ENCODE measurements around the gene AFAP1L1.

AFAP1L1 gene

DNA sequence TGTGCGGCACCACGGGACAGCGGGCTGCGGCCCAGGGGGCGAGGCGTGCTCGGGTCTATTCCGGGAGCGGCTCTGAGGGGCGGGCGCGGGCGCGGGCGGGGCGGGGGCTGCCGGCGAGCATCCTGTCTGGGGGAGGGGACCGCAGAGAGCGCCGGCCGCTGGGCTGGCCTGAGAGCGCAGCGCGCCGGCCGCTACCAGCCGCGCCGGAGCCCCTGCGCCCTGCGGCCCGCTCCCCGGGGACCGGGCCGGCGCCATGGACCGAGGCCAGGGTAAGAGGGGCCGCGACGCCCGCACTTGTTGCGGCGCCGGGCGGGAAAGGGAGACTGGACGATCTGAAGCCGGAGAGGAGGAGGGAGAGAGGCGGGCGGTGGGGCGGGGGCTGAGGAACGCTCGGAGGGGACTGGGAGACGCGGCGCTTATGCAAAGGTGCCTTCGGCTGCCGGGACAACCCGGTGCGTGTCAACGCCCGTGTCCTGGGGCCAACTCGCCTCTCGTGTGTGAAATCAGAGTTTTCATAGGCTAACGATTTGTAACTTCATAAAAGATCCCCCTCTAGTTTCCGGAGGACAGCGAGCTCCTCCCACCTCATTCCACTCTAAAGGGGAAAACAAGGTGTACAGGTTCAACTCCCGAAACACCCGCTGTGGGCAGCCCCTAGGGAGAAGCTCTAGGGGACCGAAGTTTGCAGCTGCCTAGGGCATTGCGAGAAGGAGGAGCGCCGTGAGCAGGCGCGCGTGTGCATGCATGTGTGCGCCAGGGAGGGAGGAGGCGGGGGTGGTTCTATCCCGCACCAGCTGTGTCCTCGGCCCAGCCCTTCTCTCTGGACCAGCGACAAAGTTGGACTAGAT is at the start of gene AFAP1L1:
TSS of gene AFAP1L1 (plus strand) at position 144 of the 848 bp plus-strand sequence. CDS start at position 254, 110 bp downstream.
- DNase-seq (ENCODE audit: low read depth in 2 of 2) = no peak

DNA sequence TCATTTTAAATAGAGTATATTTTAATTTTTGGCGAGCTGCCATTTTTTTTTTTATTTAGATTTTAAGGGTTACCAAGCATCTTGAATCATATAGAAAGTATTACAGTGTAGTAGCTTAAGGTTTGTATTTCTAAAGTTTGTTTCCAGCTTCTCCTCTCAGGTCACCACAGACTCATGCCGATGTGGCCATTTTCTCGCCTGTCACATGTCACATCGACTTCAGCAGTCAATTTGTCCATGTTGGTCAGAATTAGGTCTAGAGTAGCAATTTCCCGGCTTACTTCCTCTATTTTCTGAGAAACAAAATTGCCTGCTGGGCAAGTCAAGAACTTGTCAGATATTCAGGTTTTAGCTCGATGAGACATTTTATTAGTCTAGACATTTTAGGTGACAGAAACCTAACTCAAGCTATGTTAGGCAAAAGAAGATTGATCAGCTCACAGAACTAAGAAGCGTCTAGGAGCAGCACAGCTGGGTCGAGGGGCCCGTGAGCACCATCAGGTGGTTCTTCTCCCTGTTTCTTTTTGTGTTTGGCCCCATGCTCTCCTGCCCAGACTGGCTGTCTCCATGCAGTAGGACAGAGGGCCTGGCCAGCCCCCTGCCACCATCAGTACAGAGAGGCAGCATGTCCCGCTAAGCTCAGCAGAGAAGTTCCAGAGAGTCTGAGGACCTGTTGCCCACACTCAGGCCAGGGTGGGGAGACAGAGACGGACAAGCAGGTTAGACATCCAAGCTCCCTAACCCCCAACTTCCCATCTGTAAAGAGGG is 48.4 kb upstream of the AFAP1L1 start:
- DNase-seq (ENCODE audit: low read depth in 2 of 2) = no peak

DNA sequence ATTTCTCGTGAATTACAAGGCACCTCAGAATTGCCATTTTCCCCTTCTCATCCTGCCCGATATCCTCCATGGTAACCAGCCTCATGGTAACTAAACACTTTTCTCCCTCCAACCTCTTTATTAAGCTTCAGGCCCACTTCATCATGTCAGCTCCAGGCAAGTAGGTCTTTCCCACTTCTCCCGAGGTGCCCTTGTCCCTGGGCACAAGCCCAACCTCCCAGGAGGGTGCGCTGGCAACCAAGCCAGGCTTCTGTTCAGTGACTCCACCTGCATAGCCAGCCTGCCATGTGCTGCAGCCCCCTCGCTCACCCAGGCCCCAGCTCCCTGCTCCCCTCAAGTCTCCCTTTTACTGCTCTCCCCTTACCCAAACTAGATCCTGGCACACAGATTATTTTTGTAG is 47.4 kb upstream of the AFAP1L1 start:
- DNase-seq (ENCODE audit: low read depth in 2 of 2) = no peak

DNA sequence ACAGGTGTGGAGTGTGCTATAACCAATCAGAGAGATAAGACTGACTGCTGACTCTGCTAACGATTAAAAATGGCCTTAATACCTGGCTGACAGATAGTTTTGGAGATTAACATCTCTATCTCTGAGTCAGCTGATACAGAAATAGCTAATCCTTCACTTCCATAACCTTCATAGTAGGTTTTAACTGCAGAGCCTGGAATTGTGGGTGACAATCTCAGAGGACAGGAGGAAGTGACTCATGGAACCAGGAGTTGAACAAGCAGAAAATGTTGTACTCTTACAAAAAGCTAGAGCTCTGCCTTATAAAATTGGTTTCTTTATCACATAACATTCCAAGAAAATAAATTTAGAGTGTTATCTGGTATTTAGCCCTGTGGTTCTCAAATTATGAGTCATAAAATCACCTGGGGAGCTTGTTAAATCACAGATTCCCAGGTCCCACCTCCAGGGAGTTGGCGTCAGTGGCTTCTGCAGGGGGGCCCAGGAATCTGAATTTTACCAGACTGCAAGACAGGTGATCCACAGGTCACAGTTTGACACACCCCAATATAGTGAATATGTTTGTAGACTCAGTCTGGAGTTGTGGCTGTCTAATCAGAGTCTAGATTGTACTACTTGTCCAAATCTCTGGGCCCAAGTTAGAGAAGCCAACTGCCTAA is 44.4 kb upstream of the AFAP1L1 start:
- DNase-seq (ENCODE audit: low read depth in 2 of 2) = no peak

DNA sequence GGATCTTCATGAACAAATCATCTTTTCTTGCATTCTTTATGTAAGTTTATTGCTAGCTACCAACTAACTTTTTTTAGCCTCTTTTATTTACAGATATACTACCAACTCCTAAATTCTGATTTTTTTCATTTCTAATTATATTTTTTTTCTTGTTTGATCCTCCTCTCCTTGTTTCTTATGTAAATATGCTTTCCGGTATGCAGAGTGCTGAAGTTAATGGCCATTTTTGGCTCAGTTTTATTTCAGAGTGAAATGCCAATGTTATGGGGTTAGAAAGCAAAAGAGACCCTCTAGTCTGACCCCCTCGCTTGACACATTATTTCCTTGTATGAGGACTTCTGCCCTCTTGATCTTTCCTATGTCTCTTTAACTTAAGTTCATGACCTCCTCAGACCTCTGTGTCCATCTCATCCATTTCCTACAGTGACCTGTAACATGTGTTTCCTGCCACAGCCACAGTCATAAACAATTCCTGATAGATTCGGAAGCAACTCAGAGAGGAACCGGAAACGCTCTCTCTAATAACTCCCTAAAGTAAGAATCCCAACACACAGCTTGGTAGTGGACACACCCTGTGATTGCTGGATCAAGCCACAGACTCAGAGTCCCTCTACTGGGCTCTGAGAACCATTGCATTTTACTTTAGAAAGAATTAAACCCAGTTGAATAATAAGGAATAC is 42.9 kb upstream of the AFAP1L1 start:
- DNase-seq (ENCODE audit: low read depth in 2 of 2) = no peak

DNA sequence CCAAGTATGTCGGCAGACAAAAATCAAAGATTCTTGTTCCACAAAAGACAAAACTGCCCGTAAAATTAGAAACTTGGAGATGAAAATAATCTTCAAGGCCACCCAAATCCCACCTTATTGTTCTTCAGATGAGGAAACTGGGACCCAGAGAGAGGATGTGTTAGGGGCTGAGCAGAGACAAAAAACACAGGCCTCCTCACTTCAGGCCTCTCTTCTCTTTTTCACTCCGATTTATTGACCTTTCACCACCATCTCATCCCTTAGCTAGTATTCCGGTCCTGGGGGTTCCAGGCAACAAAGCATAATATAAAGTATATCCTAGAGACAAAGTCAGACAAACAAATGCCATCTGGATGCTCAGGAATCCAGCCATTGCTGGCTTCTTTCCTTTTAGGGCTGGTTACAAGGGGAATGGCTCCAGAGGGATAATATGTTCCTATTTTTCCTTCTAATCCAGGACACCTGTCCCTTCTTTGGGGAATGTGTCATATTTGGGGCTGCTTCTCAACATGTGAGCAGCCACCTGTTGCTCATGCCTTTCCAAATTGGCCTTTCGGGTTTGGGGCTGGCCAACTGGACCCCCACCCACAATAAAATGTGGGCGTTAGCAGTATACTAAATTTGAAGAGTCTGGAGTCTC is 42.2 kb upstream of the AFAP1L1 start:
- DNase-seq (ENCODE audit: low read depth in 2 of 2) = no peak

DNA sequence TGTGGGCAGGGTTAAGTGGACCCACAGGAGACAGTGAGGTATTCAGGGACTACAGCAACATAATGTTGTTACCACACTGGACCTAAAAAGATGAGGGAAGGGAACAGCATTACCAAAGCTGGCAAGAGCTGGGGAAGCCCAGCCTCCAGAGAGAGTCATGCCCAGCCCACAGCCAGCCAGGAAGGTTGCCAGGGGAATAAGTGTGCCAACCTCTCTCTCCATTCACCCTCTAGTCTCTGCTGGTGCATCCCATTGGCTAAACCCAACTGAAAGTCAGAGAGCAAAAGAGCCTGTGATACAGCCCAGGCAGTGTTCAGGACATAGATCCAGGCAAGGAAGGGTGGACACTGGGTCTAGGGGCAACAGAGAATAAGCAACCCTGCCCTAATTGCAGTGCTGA is 35.8 kb upstream of the AFAP1L1 start:
- no peak for DNase-seq (ENCODE audit: low read depth in 2 of 2)

DNA sequence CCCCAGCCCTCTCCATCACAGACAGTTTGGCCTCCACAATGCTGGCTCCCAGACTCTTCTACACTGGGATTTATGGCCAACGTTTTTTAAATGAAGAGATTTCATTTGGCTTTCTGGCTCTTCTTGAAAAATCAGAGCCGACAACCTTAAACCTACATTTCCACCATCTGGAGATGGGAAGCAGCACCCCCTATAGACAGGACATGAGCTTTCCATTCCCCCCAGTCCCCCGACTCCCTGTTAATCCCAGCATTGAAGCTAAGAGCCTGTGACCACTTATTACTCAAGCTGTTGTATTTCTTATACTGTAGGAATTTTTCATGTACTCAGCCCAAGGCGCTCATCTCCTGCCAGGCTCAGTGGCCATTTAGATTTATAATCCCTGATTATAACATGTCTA is 34.0 kb upstream of the AFAP1L1 start:
- DNase-seq (ENCODE audit: low read depth in 2 of 2) = no peak

DNA sequence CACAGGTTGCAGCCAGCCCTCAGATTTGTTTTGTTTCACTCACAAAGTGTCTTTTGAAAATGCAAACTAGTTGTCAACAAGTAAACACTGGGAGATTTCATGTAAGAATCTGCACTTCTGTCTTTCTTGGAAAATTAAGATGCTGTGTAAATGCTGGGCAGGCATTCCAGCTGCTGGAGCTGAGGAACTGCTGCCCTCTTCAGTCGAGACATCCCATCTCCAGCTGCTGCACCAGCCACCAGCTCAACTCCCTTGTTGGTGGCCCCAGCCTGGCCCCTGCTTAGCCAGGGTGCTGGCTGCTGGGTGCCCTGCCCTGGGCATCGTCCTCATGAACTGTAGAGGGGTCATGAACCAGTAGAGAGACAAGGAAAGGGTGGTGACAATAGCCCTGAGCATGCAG is 33.1 kb upstream of the AFAP1L1 start:
- DNase-seq (ENCODE audit: low read depth in 2 of 2) = no peak

DNA sequence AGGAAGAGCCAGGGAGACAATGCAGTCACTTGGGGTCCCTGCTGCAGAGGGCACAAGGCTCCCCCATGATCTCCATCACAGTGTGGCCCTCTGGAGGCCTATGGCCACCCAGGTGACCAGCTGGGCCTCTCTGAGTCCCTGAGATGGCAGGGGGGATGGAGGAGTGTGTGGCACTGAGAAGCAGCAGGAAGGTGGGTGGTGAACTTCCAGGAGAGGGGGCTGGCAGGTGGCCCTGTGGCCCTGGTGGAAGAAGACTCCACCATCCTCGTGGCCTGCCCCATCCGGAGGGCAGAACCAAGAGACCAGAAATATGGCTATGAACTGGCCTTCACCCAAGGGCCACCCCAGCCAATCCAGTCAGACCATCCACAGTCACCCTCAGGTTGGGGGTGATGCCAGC is 31.7 kb upstream of the AFAP1L1 start:
- no peak for DNase-seq (ENCODE audit: low read depth in 2 of 2)

DNA sequence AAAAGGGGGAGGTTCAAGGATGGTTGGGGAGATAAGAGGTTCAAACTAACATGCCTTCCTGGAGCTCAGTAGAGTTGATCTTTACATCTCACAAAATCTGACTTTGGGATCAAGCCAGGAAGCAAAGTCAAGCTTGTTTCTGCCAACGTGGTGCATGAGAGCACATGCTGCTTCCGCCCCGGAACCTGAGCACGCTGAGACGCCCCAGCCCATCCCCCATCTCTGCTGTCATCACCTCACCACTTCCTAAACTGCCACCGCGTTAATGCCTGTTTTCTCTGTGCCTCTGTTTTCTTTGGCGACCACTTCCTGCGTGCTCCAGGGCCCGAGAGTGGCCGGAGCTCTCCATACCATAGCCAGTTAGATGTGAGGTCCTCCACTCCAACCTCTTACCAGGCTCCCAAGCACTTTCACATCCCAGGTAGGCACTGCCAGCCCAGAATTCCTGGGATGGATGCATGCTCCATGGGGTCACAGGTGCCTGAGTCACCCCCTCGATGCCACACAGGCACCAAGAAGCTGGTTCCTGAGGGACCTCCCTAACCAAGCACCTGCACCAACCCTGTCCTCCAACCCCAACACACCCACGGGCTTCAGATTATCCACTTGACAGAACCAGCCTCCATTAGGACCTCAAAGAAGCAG is 31.2 kb upstream of the AFAP1L1 start:
- peak; percentile 45 to 60 for DNase-seq (ENCODE audit: low read depth in 2 of 2)

DNA sequence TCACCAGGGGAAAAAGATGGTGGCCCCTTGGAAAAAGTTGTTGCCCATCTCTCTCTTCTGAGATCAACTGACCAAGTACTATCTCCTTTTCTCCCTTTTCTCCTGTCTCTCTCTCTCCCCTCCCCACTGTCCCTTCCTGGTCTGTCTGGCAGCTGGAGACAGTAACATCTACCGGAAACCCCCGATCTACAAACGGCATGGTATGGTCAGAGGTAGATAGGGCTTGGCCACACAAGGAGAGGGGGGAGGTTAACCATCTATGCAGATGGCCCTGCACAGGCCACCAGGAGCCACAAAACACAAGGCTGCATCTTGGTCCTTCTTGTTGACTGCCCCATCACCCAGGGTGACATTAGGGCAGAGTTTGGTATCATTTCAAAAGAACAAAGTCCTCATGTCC is 29.3 kb upstream of the AFAP1L1 start:
- DNase-seq (ENCODE audit: low read depth in 2 of 2) = no peak

DNA sequence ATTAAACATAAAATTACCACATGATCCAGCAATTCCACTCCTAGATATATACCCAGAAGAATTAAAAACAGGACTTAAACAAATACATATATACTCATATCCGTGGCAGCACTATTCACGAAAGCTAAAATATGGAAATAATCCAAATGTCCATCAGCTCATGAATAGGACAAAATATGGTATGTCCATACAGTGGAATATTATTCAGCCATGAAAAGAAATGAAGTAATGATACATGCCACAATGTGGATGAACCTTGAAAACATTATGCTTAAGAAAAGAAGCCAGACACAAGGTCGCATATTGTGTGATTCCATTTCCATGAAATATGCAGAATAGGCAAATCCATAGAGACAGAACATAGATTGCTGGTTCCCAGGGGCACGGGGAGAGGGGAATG is 24.8 kb upstream of the AFAP1L1 start:
- DNase-seq (ENCODE audit: low read depth in 2 of 2) = no peak

DNA sequence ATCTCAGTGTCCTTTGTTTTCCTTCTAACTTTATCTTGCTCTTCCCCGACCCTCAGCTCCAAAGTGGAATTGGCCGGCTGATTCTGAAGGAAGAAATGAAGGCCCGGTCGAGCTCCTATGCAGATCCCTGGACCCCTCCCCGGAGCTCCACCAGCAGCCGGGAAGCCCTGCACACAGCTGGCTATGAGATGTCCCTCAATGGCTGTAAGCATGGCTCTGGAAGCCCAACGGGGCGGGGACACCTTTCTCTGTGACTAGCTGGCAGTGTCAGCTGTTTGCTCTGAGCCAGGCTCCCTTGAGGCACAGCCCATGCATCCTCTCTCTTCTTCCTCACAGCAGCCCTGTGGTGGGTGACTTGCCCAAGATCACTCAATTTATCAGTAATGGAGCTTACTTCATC is 23.9 kb upstream of the AFAP1L1 start:
- DNase-seq (ENCODE audit: low read depth in 2 of 2) = no peak

DNA sequence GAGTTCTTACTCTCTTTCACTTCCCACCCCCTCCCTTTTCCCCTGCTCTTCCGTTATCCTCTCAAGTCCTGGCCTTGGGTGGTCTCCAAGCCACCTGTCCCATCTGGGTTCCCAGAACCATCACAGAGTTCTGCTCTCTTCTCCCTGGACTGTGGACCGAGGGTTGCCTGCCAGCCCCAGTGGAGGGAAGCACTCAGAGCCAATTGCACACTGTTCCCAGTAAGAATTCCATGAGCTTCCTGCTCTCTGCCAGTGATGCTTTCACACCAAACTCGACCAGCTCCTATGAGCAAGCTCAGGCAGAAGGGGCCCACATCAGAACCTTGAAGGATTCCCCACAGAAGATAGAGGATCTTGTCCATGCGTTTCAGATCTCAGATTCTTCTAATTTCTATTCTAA is 20.1 kb upstream of the AFAP1L1 start:
- DNase-seq (ENCODE audit: low read depth in 2 of 2) = no peak

DNA sequence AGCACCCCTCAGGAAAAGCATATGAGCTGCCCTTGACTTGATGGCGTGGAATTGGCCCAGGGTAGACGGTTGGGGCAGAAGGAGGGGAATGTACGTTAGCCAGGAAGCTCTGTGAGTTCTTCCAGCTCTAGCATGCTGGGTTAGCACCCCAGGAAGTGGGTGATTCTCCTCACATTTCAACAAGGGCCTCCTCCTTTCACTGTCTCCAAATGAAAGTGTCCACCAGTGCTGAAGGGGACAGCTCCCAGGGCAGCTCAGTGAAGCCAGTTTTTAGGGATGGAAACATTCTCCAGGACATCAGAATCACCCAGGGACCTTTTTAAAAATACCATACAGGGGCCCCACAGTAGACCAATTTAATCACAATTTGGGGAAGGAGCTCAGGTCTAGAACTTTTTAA is 17.2 kb upstream of the AFAP1L1 start:
- DNase-seq (ENCODE audit: low read depth in 2 of 2) = no peak

DNA sequence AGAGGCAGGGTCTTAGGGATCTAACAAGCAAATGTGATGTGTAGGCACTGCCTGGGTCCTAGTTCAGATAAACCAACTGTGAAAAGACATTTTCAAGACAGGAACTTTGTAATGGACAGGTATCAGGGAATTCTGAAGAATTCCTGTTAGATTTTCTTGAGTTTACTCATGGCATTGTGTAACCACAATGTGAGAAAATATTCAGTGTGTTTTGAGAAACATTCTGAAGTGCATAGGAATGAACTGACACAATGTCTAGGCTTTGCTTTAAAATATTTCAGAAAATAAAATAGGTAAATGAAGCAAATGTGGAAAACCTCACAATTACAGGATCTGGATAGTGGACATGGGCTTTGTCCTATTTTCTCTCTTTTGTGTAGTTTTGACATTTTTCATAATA is 15.2 kb upstream of the AFAP1L1 start:
- no peak for DNase-seq (ENCODE audit: low read depth in 2 of 2)

DNA sequence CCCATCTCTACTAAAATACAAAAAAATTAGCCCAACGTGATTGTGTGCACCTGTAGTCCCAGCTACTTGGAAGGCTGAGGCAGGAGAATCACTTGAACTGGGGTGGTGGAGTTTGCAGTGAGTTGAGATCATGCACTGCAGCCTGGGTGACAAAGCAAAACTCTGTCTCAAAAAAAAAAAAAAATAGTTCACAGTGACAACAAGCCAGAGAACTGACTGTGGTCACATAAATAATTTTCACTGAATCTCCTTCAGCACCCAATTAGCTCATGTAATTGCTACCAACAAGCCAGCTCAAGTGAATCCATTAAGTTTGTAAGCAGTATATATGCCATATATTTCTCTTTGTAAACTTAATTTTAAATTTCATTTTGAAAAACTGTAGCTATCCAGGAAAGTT is 14.5 kb upstream of the AFAP1L1 start:
- DNase-seq (ENCODE audit: low read depth in 2 of 2) = no peak

DNA sequence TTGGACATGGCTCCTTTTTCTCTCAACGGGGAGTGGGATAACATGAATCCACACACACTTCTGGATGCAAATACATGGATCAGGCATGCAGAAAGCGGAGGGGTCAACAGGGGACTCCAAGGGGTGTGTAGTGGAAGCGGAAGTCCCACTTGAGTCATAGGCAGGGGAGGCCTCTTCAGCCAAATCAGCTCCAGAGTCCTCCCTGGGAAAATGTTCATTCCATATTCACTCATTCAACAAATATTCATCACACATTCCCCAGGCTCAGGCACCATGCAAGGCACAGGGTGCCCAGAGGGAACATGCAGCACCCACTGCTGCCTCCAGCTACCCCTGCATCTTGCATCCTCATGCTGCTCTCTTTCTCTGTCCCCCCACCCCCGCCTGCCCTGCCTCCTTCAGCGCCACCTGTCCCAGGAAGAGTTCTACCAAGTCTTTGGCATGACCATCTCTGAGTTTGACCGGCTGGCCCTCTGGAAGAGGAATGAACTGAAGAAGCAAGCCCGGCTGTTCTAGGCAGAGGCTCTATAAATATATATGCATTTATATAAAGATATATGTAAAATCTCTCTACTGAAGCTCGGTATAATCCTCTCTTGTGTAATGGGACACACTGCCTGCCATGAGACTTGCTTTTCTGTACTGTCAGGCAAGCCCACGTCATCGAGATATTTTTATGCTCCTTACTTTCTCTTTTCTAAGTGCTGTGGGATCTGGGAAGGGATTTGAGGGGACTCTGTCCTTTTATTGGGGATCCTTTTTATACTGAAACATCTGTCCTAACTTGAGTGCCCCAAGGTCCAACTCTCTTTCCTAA is 13.6 kb upstream of the AFAP1L1 start:
- DNase-seq (ENCODE audit: low read depth in 2 of 2) = no peak

DNA sequence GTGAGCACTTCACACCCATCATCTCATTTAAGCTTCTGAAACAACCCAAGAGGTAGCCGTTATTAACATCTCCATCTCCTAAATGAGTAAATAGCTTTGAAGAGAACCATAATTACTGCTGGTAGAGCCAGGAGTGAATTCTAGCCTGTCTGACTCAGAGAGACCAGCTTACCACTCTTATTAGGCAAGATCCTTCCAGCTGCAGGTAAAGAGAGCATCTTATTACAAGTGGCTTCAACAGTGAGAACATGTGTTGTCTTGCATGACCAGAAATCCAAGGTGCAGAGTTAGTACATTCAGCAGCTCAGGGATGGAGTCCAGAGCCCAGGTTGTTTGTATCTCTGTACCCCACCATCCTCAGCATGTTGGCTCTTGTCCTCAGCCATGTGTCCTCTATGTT is 10.9 kb upstream of the AFAP1L1 start:
- DNase-seq (ENCODE audit: low read depth in 2 of 2) = no peak

Data from stimulated activated CD8-positive, alpha-beta memory T cell treated with anti-CD3 and anti-CD28 coated beads, Interleukin-15, amount 100 ng/mL, for 48 hours (primary cell).